CD4-positive, alpha-beta memory T cell (primary cell): ENCODE measurements around the gene BAG1. TPM values are rescaled to one million over a fixed set of nuclear protein-coding genes. Genes with fewer than 3 reads are reported as not detected.

Experiments
- CTCF ChIA-PET: fragments of 350-600 bp; sonication (Branson Sonifier 250); formaldehyde crosslinking; loops from one replicate; lab custom pipeline; 2021; ENCODE audit warnings: inconsistent platforms; ENCODE audit not compliant: partially characterized antibody; lab: Charles Lee
- POLR2A ChIA-PET: fragments of 350-600 bp; sonication (Branson Sonifier 250); formaldehyde crosslinking; loops from one replicate; lab custom pipeline; 2021; ENCODE audit not compliant: partially characterized antibody; lab: Charles Lee
- DNase-seq, 5 donors: peaks; one replicate each; pipeline versions ENCODE4 v3.0.0 to v3.0.0-alpha.2; 2020 to 2022; ENCODE audit warnings: mixed read lengths in 1 of 5
- H3K27ac ChIP-seq: one replicate; pipeline ENCODE4 v1.7.0; 2013; ENCODE audit warnings: low read depth, low read length
- H3K27me3 ChIP-seq: 2 replicates; pipeline ENCODE4 v1.7.0; 2013; ENCODE audit warnings: mild to moderate bottlenecking, low read length, moderate library complexity; ENCODE audit not compliant: insufficient read depth
- H3K36me3 ChIP-seq: 2 replicates; pipeline ENCODE4 v1.7.0; 2013; ENCODE audit warnings: mild to moderate bottlenecking, low read length, moderate library complexity; ENCODE audit not compliant: insufficient read depth
- H3K4me1 ChIP-seq: 2 replicates; pipeline ENCODE4 v1.7.0; 2013; ENCODE audit warnings: mild to moderate bottlenecking, low read length, moderate library complexity; ENCODE audit not compliant: insufficient read depth
- H3K4me3 ChIP-seq, 2 donors: one replicate each; pipeline ENCODE4 v1.7.0; 2013; ENCODE audit warnings: low read length in 2 of 2, mild to moderate bottlenecking in 1 of 2
- H3K9me3 ChIP-seq, 2 donors: one replicate each; pipeline ENCODE4 v1.7.0; 2013; ENCODE audit warnings: low read length in 2 of 2, control low read depth in 1 of 2; ENCODE audit not compliant: control insufficient read depth in 1 of 2
- H3K27ac Mint-ChIP-seq, 7 donors: one replicate each; pipeline ENCODE4 v1.8.0; 2020 to 2021; ENCODE audit warnings: mixed read lengths in 7 of 7, mild to moderate bottlenecking in 6 of 7, inconsistent platforms in 3 of 7, moderate library complexity in 3 of 7
- H3K27me3 Mint-ChIP-seq, 2 donors: one replicate each; pipeline ENCODE4 v1.8.0; 2020 to 2021; ENCODE audit warnings: mixed read lengths in 2 of 2
- H3K36me3 Mint-ChIP-seq, 2 donors: one replicate each; pipeline ENCODE4 v1.8.0; 2020 to 2021; ENCODE audit warnings: mixed read lengths in 2 of 2, inconsistent platforms in 1 of 2, mild to moderate bottlenecking in 1 of 2
- H3K4me1 Mint-ChIP-seq, 4 donors: one replicate each; pipeline ENCODE4 v1.8.0; 2020 to 2021; ENCODE audit warnings: mixed read lengths in 4 of 4, mild to moderate bottlenecking in 1 of 4
- H3K4me3 Mint-ChIP-seq, 8 donors: one replicate each; pipeline ENCODE4 v1.8.0; 2020 to 2021; ENCODE audit warnings: mixed read lengths in 8 of 8, mild to moderate bottlenecking in 7 of 8, moderate library complexity in 6 of 8, inconsistent platforms in 3 of 8
- H3K9me3 Mint-ChIP-seq, 8 donors: one replicate each; pipeline ENCODE4 v1.8.0; 2020 to 2021; ENCODE audit warnings: mixed read lengths in 8 of 8, mild to moderate bottlenecking in 5 of 8, inconsistent platforms in 3 of 8, moderate library complexity in 1 of 8
- intact Hi-C: fragments of 100-400 bp; cut with micrococcal nuclease; formaldehyde crosslinking; loops from one replicate; pipeline ENCODE4 v1.15.1; 2023
- polyA plus RNA-seq, 2 donors: library from polyadenylated mRNA; unstranded; fragments of 300-500 nt; fragmentation: Illumina TruSeq; gene quantifications; one replicate each; pipeline ENCODE4 v1.2.3, GENCODE V29; 2021
- total RNA-seq, 2 experiments: library from RNA; stranded (reverse); gene quantifications; one replicate each; pipeline ENCODE4 v1.2.3, GENCODE V29; 2021

Gene BAG1
- total and polyA plus RNA-seq, 4 experiments from 2014 or later, result 53.5 to 84.9 (median 63.6) TPM

DNA sequence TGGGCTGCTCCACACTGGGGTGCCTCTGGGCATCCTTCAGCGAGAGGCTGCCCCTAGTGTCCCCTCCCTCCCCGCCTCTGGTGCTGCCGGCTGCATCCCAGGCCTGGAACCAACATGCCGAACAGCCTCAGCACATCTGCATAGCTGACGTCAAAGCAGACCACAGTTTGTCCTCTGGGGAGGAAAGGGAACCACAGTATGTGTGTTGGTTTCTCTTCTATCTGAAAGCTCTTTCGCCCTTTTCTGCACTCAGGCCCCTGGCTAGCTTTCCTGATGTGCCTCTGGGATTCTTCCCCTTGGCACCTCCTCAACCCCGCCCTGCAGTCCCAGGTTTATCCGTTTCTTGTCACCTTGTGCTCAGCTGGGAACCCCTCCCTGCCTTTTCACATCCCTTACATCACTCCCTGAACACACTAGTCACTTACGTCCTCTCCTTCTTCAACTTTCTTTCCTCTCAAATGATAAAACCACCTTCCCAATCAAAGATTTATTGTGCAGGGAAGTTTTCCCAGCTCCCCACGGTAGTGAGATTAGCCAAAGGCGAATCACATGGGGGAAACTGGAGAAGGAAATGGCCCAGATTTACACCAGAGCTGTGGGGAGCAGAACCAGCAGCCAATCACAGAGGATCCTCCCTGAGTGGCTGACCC, 61.8 kb downstream of the BAG1 start:
- CTCF ChIA-PET, result interaction anchor here (0.8 to 1.7 kb wide), 2 partner anchors 10 to 23 kb away, joined by 3 to 4 read pairs; no protein-coding TSS in a partner anchor
- Mint-ChIP-seq H3K4me1 (peaks cover 4 to 13% (median 5%) of the 10 kb centered on the region in 4 donors), H3K4me3 (peak overlapping the region in 3 of 8 donors; percentile 27 to 57 (median 27)), H3K9me3 (no peaks in the 10 kb centered on the region), H3K27me3 (peaks cover 0 to 3% of the 10 kb centered on the region in 2 donors), H3K36me3 (no peaks in the 10 kb centered on the region), H3K27ac (peak overlapping the region in 4 of 7 donors; percentile 39 to 75 (median 64))
- DNase-seq, result peak in 4 of 5 donors; percentile 27 to 58 (median 36)
- H3K27me3 ChIP-seq, result no peaks in the 10 kb centered on the region
- no peaks in the 10 kb centered on the region for H3K36me3 ChIP-seq
- H3K9me3 ChIP-seq, result no peaks in the 10 kb centered on the region
- intact Hi-C loops, result no loop called here
- no peak overlapping the region for H3K4me3 ChIP-seq
- no peaks in the 10 kb centered on the region for H3K4me1 ChIP-seq
- POLR2A ChIA-PET, result interaction anchor here (1.5 kb wide), 1 partner anchor 35 kb away, joined by 6 read pairs; no protein-coding TSS in a partner anchor
- no peak overlapping the region for H3K27ac ChIP-seq

Other genes starting within 250 kb of the BAG1 start
- 10 to 100 TPM; 79.8 to 84.4 TPM for gene DNAJA1, start 239.4 kb downstream of the BAG1 start, total RNA-seq
- 100 to 1,000 TPM in 1 of 2 donors, 10 to 100 TPM in 1; 80.4 to 122 TPM for gene DNAJA1, start 239.4 kb downstream of the BAG1 start, polyA plus RNA-seq
- gene SMU1, start 188.0 kb downstream of the BAG1 start, total RNA-seq, result 10 to 100 TPM; 30.9 to 31.6 TPM
- 10 to 100 TPM; 21.8 to 33.0 TPM for gene SMU1, start 188.0 kb downstream of the BAG1 start, polyA plus RNA-seq
- 10 to 100 TPM; 54.1 to 56.0 TPM for gene B4GALT1, start 97.4 kb downstream of the BAG1 start, total RNA-seq
- 10 to 100 TPM; 16.6 to 32.0 TPM for gene B4GALT1, start 97.4 kb downstream of the BAG1 start, polyA plus RNA-seq
- not detected for gene SPINK4, start 24.5 kb downstream of the BAG1 start, total RNA-seq
- gene SPINK4, start 24.5 kb downstream of the BAG1 start, polyA plus RNA-seq, result not detected
- gene CHMP5, start 341 bp upstream of the BAG1 start, total RNA-seq, result 10 to 100 TPM; 32.3 to 35.0 TPM
- gene CHMP5, start 341 bp upstream of the BAG1 start, polyA plus RNA-seq, result 10 to 100 TPM; 44.3 to 59.9 TPM
- gene NFX1, start 25.8 kb upstream of the BAG1 start, total RNA-seq, result 10 to 100 TPM; 63.7 to 64.7 TPM
- 10 to 100 TPM; 21.2 to 45.0 TPM for gene NFX1, start 25.8 kb upstream of the BAG1 start, polyA plus RNA-seq
- gene AQP7, start 137.9 kb upstream of the BAG1 start, total RNA-seq, result under 1 TPM in 1 of 2 experiments, not detected in 1; 0.81 TPM
- under 1 TPM in 1 of 2 donors, not detected in 1; 0.30 TPM for gene AQP7, start 137.9 kb upstream of the BAG1 start, polyA plus RNA-seq
- 100 to 1,000 TPM; 172 TPM for gene AQP3, start 182.9 kb upstream of the BAG1 start, total RNA-seq
- gene AQP3, start 182.9 kb upstream of the BAG1 start, polyA plus RNA-seq, result 100 to 1,000 TPM; 484 to 562 TPM
- gene NOL6, start 209.2 kb upstream of the BAG1 start, total RNA-seq, result 10 to 100 TPM; 39.1 to 41.1 TPM
- gene NOL6, start 209.2 kb upstream of the BAG1 start, polyA plus RNA-seq, result 10 to 100 TPM; 11.7 to 28.1 TPM